OCI-LY1 (cell line): ENCODE data around the gene CDK2.

ENCODE experiments used
- H2AFZ ChIP-seq: fragments of 200-600 bp; sonication (generic), shearing (Covaris generic); 2 replicates; pipeline ENCODE4 v1.6.0; 2014; ENCODE audit warnings: antibody characterized with exemption, mild to moderate bottlenecking, low read length
- H3F3A ChIP-seq: fragments of 200-600 bp; sonication (generic), shearing (Covaris generic); 2 replicates; pipeline ENCODE4 v1.6.0; 2014; ENCODE audit warnings: mild to moderate bottlenecking, antibody characterized with exemption, low read length, moderate library complexity; ENCODE audit not compliant: insufficient read depth
- H3K27ac ChIP-seq: fragments of 200-600 bp; sonication (generic); 2 replicates; pipeline ENCODE4 v1.5.1; 2014; ENCODE audit warnings: low read length, mixed run types, mild to moderate bottlenecking, low read depth; ENCODE audit not compliant: poor library complexity, severe bottlenecking
- H3K27me3 ChIP-seq: fragments of 200-600 bp; sonication (generic); 2 replicates; pipeline ENCODE4 v1.6.0; 2014; ENCODE audit warnings: antibody characterized with exemption, mild to moderate bottlenecking, low read length, moderate library complexity; ENCODE audit not compliant: insufficient read depth
- H3K36me3 ChIP-seq: fragments of 200-600 bp; sonication (generic); 2 replicates; pipeline ENCODE4 v1.6.1; 2014; ENCODE audit warnings: mild to moderate bottlenecking, antibody characterized with exemption, low read length, moderate library complexity, mixed read lengths; ENCODE audit not compliant: insufficient read depth
- H3K4me1 ChIP-seq: fragments of 200-600 bp; sonication (generic); 2 replicates; pipeline ENCODE4 v1.5.1; 2014; ENCODE audit warnings: mild to moderate bottlenecking, low read length, moderate library complexity; ENCODE audit not compliant: insufficient read depth, severe bottlenecking
- H3K4me2 ChIP-seq: fragments of 200-600 bp; sonication (generic), shearing (Covaris generic); 2 replicates; pipeline ENCODE4 v1.6.1; 2014; ENCODE audit warnings: low read length
- H3K4me3 ChIP-seq: fragments of 200-600 bp; sonication (generic); 2 replicates; pipeline ENCODE4 v1.5.1; 2014; ENCODE audit warnings: low read length, low read depth, mild to moderate bottlenecking, mixed read lengths; ENCODE audit not compliant: poor library complexity, severe bottlenecking
- H3K79me2 ChIP-seq: fragments of 200-600 bp; shearing (Covaris generic); 2 replicates; pipeline ENCODE4 v1.6.1; 2016; ENCODE audit warnings: mixed run types, low read length, mixed read lengths; ENCODE audit not compliant: insufficient read depth
- H3K9ac ChIP-seq: fragments of 200-600 bp; sonication (generic), shearing (Covaris generic); 2 replicates; pipeline ENCODE4 v1.6.1; 2014; ENCODE audit warnings: mild to moderate bottlenecking, low read length, mixed read lengths
- H3K9me2 ChIP-seq: fragments of 200-600 bp; sonication (generic), shearing (Covaris generic); 2 replicates; pipeline ENCODE4 v1.6.1; 2014; ENCODE audit warnings: low read depth, mild to moderate bottlenecking, low read length, mixed read lengths
- H3K9me3 ChIP-seq: fragments of 200-600 bp; shearing (Covaris generic); 2 replicates; pipeline ENCODE4 v1.6.1; 2014; ENCODE audit warnings: low read length, mixed read lengths
- H4K20me1 ChIP-seq: fragments of 200-600 bp; sonication (generic), shearing (Covaris generic); 2 replicates; pipeline ENCODE4 v1.6.0; 2016; ENCODE audit warnings: mild to moderate bottlenecking, low read length; ENCODE audit not compliant: insufficient read depth
- EZH2 ChIP-seq: fragments of 200-600 bp; sonication (generic), shearing (Covaris generic); IDR thresholded peaks from 2 replicates; pipeline ENCODE4 v1.8.0; 2017; ENCODE audit warnings: borderline replicate concordance, mixed run types, mild to moderate bottlenecking, antibody characterized with exemption, low read length, moderate library complexity, mixed read lengths
- TF ChIP-seq, protein P1 (sequence below): fragments of 200-600 bp; sonication (generic), shearing (Covaris generic); IDR thresholded peaks from 2 replicates; pipeline ENCODE4 v1.5.1; 2017; ENCODE audit warnings: mild to moderate bottlenecking, antibody characterized with exemption, low read length, moderate library complexity, mixed read lengths

CDK2 gene

GRCh38 chr12:55957106-55957859 lies 9.3 kb upstream of the CDK2 start:
- Histone ChIP-seq H3K27me3 (no peaks in the 10 kb centered on the region), H2AFZ (no peak overlapping the region), H3K27ac (no peak overlapping the region), H3K9ac (no peak overlapping the region), H3K9me3 (no peaks in the 10 kb centered on the region), H3F3A (no peaks in the 10 kb centered on the region), H3K9me2 (no peaks in the 10 kb centered on the region), H4K20me1 (no peaks in the 10 kb centered on the region), H3K4me2 (no peak overlapping the region), H3K4me3 (no peak overlapping the region), H3K4me1 (no peaks in the 10 kb centered on the region), H3K79me2 (no peaks in the 10 kb centered on the region), H3K36me3 (peaks cover 21% of the 10 kb centered on the region)
- TF ChIP-seq, protein P1, sequence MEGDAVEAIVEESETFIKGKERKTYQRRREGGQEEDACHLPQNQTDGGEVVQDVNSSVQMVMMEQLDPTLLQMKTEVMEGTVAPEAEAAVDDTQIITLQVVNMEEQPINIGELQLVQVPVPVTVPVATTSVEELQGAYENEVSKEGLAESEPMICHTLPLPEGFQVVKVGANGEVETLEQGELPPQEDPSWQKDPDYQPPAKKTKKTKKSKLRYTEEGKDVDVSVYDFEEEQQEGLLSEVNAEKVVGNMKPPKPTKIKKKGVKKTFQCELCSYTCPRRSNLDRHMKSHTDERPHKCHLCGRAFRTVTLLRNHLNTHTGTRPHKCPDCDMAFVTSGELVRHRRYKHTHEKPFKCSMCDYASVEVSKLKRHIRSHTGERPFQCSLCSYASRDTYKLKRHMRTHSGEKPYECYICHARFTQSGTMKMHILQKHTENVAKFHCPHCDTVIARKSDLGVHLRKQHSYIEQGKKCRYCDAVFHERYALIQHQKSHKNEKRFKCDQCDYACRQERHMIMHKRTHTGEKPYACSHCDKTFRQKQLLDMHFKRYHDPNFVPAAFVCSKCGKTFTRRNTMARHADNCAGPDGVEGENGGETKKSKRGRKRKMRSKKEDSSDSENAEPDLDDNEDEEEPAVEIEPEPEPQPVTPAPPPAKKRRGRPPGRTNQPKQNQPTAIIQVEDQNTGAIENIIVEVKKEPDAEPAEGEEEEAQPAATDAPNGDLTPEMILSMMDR = no peak
- no peak for TF ChIP-seq EZH2

- H3K9me2 ChIP-seq = no peaks in the 10 kb centered on the region
- H3K27me3 ChIP-seq = no peaks in the 10 kb centered on the region
- no peaks in the 10 kb centered on the region for H3K9me3 ChIP-seq
- H4K20me1 ChIP-seq = no peaks in the 10 kb centered on the region
- TF ChIP-seq EZH2 = no peak
- TF ChIP-seq, protein P1 = no peak
- no peak overlapping the region for H3K27ac ChIP-seq
- no peak overlapping the region for H3K4me3 ChIP-seq
- H3K4me1 ChIP-seq = peaks cover 24% of the 10 kb centered on the region
- no peaks in the 10 kb centered on the region for H3F3A ChIP-seq
- peaks cover 9% of the 10 kb centered on the region; the same call in 1 of the 2 replicates for H3K79me2 ChIP-seq
- H3K4me2 ChIP-seq = no peak overlapping the region
- no peak overlapping the region for H3K9ac ChIP-seq
- no peak overlapping the region for H2AFZ ChIP-seq
- H3K36me3 ChIP-seq = no peaks in the 10 kb centered on the region; the same call in 1 of the 2 replicates
These were observed 2.9 kb upstream of the CDK2 start for GRCh38 chr12:55963760-55964159.

DNA sequence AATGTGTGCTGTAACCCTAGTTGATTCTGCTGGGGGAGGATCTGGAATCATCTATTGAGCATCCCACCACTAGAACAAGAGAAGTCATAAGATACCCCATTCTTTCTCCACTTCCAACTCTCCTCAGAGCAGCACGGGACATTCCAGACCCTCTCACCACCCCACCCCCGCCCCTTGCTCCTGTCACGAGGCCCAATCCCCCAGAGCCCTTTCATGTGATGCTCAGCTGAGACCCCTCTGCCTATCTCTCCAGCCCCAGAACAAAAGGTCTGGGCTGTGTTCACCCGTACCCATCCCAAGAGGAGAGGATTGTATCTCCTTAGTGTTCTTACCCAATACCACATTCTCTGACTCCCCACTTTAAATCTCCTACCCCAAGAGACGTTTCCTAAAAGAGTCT lies 1.4 kb upstream of the CDK2 start:
- TF ChIP-seq EZH2 = no peak
- TF ChIP-seq, protein P1 = no peak
- H3K9ac ChIP-seq = no peak overlapping the region
- H3F3A ChIP-seq = no peaks in the 10 kb centered on the region
- peaks cover 7% of the 10 kb centered on the region; the same call in 1 of the 2 replicates for H3K36me3 ChIP-seq
- H3K27me3 ChIP-seq = no peaks in the 10 kb centered on the region
- peaks cover 9% of the 10 kb centered on the region; the same call in 1 of the 2 replicates for H3K79me2 ChIP-seq
- H4K20me1 ChIP-seq = no peaks in the 10 kb centered on the region
- no peak overlapping the region for H2AFZ ChIP-seq
- H3K4me2 ChIP-seq = no peak overlapping the region
- no peak overlapping the region for H3K27ac ChIP-seq
- H3K4me1 ChIP-seq = peaks cover 24% of the 10 kb centered on the region
- H3K9me3 ChIP-seq = no peaks in the 10 kb centered on the region
- no peaks in the 10 kb centered on the region for H3K9me2 ChIP-seq
- no peak overlapping the region for H3K4me3 ChIP-seq
